HepG2 (cell line): Measurements from ENCODE around the gene CYP4F2. TPM values are rescaled to one million over a fixed set of nuclear protein-coding genes. Genes with fewer than 3 reads are reported as not detected.

Source experiments
- ATAC-seq: fragments of 200-7000 bp; cut with Tn5 transposase; 3 replicates; pipeline ENCODE4 v1.9.1; 2020; ENCODE audit warnings: mild to moderate bottlenecking, moderate library complexity
- BruUV-seq: library from RNA; stranded (reverse); fragments of 400-500 nt; replicated peaks from 2 replicates; lab custom pipeline; 2021; lab: Mats Ljungman, UMichigan
- CTCF ChIA-PET: fragments of 300-600 bp; formaldehyde crosslinking; extraction: SDS; loops from one replicate; lab custom pipeline; 2021; ENCODE audit warnings: low total read pairs, inconsistent platforms, low intra/inter-chr PET ratio; lab: Yijun Ruan, JAX
- POLR2A ChIA-PET: fragments of 350-600 bp; sonication (Branson Sonifier 250); formaldehyde crosslinking; loops from one replicate; lab custom pipeline; 2020; ENCODE audit warnings: antibody characterized with exemption, inconsistent platforms; lab: Yijun Ruan, JAX
- DNase-seq: peaks from one replicate; pipeline ENCODE4 v3.0.0-alpha.2; 2015; ENCODE audit warnings: low spot score
- FAIRE-seq: peaks from 3 replicates; lab custom pipeline; 2011; peaks lifted over from hg19 to GRCh38; lab: Jason Lieb, UNC
- H2AFZ ChIP-seq: one replicate; pipeline ENCODE4 v1.6.1; 2011; ENCODE audit warnings: low read length, inconsistent platforms
- H3K27ac ChIP-seq: fragments of 300-600 bp; 3 replicates; pipeline ENCODE4 v1.8.0; 2011; ENCODE audit warnings: mixed run types, mild to moderate bottlenecking, mixed read lengths, low read length, inconsistent platforms; ENCODE audit not compliant: insufficient read depth; ENCODE audit errors: extremely low read length
- H3K27me3 ChIP-seq, 2 experiments: fragments of 200-600 bp in 1 of 2; 2 replicates in 1 of 2; 3 replicates in 1 of 2; pipeline versions ENCODE4 v1.6.0 to v1.8.0; 2011; ENCODE audit warnings: low read length in 2 of 2, mild to moderate bottlenecking in 2 of 2, moderate library complexity in 2 of 2, inconsistent platforms in 1 of 2; ENCODE audit not compliant: insufficient read depth in 2 of 2, control insufficient read depth in 1 of 2
- H3K36me3 ChIP-seq, 2 experiments: fragments of 200-600 bp in 1 of 2; replicated peaks in 1 of 2; 2 replicates in 1 of 2; 3 replicates in 1 of 2; pipeline versions ENCODE4 v1.5.1 to v1.8.0; 2011; ENCODE audit warnings: low read length in 2 of 2, inconsistent platforms in 1 of 2; ENCODE audit not compliant: insufficient read depth in 2 of 2, control insufficient read depth in 1 of 2
- H3K4me1 ChIP-seq: 2 replicates; pipeline ENCODE4 v1.5.1; 2012; ENCODE audit warnings: low read length, inconsistent platforms; ENCODE audit not compliant: insufficient read depth
- H3K4me2 ChIP-seq: 2 replicates; pipeline ENCODE4 v1.6.0; 2011; ENCODE audit warnings: low read depth, low read length, inconsistent platforms
- H3K4me3 ChIP-seq, 3 experiments: fragments of 200-600 bp in 1 of 3; sonication (generic), shearing (Covaris generic) in 1 of 3; replicated peaks in 1 of 3; 2 replicates each; pipeline ENCODE4 v1.5.1; 2011 to 2016; ENCODE audit warnings: low read length in 3 of 3, inconsistent platforms in 2 of 3, low read depth in 2 of 3, mild to moderate bottlenecking in 2 of 3, control low read depth in 1 of 3, mixed read lengths in 1 of 3; ENCODE audit not compliant: insufficient read depth in 1 of 3
- H3K79me2 ChIP-seq: one replicate; pipeline ENCODE4 v1.6.1; 2011; ENCODE audit warnings: low read length, inconsistent platforms; ENCODE audit not compliant: insufficient read depth
- H3K9ac ChIP-seq: 2 replicates; pipeline ENCODE4 v1.6.0; 2011; ENCODE audit warnings: mild to moderate bottlenecking, low read depth, low read length, inconsistent platforms; ENCODE audit not compliant: insufficient read depth
- H3K9me3 ChIP-seq: 2 replicates; pipeline ENCODE4 v1.5.1; 2012; ENCODE audit warnings: mild to moderate bottlenecking, low read length
- H4K20me1 ChIP-seq: 2 replicates; pipeline ENCODE4 v1.6.0; 2011; ENCODE audit warnings: inconsistent platforms, mild to moderate bottlenecking, low read length, moderate library complexity; ENCODE audit not compliant: insufficient read depth
- ATAD3A ChIP-seq: sonication (generic); formaldehyde crosslinking; IDR thresholded peaks from 2 replicates; pipeline ENCODE4 v1.4.0; 2020; ENCODE audit warnings: missing genetic modification reagents
- ATF7-NPFF ChIP-seq: sonication (generic); formaldehyde crosslinking; IDR thresholded peaks from 2 replicates; pipeline ENCODE4 v1.8.1; 2023; ENCODE audit warnings: mild to moderate bottlenecking, low read depth, missing genetic modification reagents, moderate library complexity
- EP300 ChIP-seq, 3 experiments: sonication (generic) in 1 of 3; formaldehyde crosslinking in 1 of 3; IDR thresholded peaks; 2 replicates each; pipeline versions ENCODE4 v1.5.1 to v1.6.1; 2011 to 2020; ENCODE audit warnings: low read depth in 2 of 3, low read length in 2 of 3, borderline replicate concordance in 1 of 3, improper control_type of control experiment in 1 of 3, mild to moderate bottlenecking in 1 of 3, missing genetic modification reagents in 1 of 3, moderate library complexity in 1 of 3
- ZNF17 ChIP-seq: sonication (generic); formaldehyde crosslinking; IDR thresholded peaks from 2 replicates; pipeline ENCODE4 v1.5.0; 2020; ENCODE audit warnings: mild to moderate bottlenecking, missing genetic modification reagents
- ZNF230 ChIP-seq: sonication (generic); formaldehyde crosslinking; IDR thresholded peaks from 2 replicates; pipeline ENCODE4 v1.4.0; 2020; ENCODE audit warnings: mild to moderate bottlenecking, missing genetic modification reagents
- ZNF263 ChIP-seq: sonication (generic); formaldehyde crosslinking; IDR thresholded peaks from 2 replicates; pipeline ENCODE4 v1.4.0; 2020; ENCODE audit warnings: missing genetic modification reagents
- WGBS: methylation state at CpG from one replicate; pipeline ENCODE4 v1.1.6; 2017; ENCODE audit warnings: low lambda C conversion rate; 5-methylcytosine and 5-hydroxymethylcytosine counted together
- in situ Hi-C: cut with HindIII; loops from 2 replicates; pipeline ENCODE4 v1.10.0; 2017; ENCODE audit warnings: low pct_unique_long_range_greater_than_20kb; ENCODE audit not compliant: extremely low pct_ligation_motif_present
- intact Hi-C: fragments of 100-400 bp; cut with micrococcal nuclease; formaldehyde crosslinking; loops from one replicate; pipeline ENCODE4 v1.10.0; 2022; ENCODE audit not compliant: unreplicated experiment
- polyA plus RNA-seq, 8 experiments: library from polyadenylated mRNA; depleted of rRNA in 3 of 8; stranded (reverse) in 7 of 8; unstranded in 1 of 8; fragments of >200 nt; fragmentation: Illumina TruSeq in 4 of 8; extraction: Trizol in 4 of 8; gene quantifications; 2 replicates each; pipeline versions ENCODE4 v1.2.1 to v1.2.3, GENCODE V29; 2011 to 2016; ENCODE audit warnings: low read depth in 4 of 8, missing spikeins in 1 of 8, mixed read lengths in 1 of 8; ENCODE audit not compliant: insufficient read depth in 1 of 8
- total RNA-seq, 5 experiments: library from RNA; depleted of rRNA; stranded (reverse); fragments of >200 nt; fragmentation: Illumina TruSeq; extraction: Trizol; gene quantifications; 2 replicates each; pipeline ENCODE4 v1.2.3, GENCODE V29; 2016; ENCODE audit warnings: low read depth in 1 of 5
- TF ChIP-seq, protein P1 (sequence below): sonication (generic); formaldehyde crosslinking; IDR thresholded peaks from 2 replicates; pipeline ENCODE4; 2020; ENCODE audit warnings: missing genetic modification reagents, mild to moderate bottlenecking, borderline replicate concordance
- TF ChIP-seq, protein P2 (sequence below): sonication (generic); formaldehyde crosslinking; IDR thresholded peaks from 2 replicates; pipeline ENCODE4 v1.4.0; 2020; ENCODE audit warnings: low read depth, missing genetic modification reagents
- TF ChIP-seq, protein P3 (sequence below): sonication (generic); formaldehyde crosslinking; IDR thresholded peaks from 2 replicates; pipeline ENCODE4 v1.4.0; 2020; ENCODE audit warnings: mild to moderate bottlenecking, missing genetic modification reagents
- TF ChIP-seq, protein P4 (sequence below): sonication (generic); formaldehyde crosslinking; IDR thresholded peaks from 2 replicates; pipeline ENCODE4 v1.4.0; 2020; ENCODE audit warnings: missing genetic modification reagents
- TF ChIP-seq, protein P5 (sequence below): sonication (generic); formaldehyde crosslinking; IDR thresholded peaks from 2 replicates; pipeline ENCODE4 v1.5.0; 2020; ENCODE audit warnings: mild to moderate bottlenecking, missing genetic modification reagents
- TF ChIP-seq, protein P6 (sequence below): sonication (generic); formaldehyde crosslinking; conservative IDR thresholded peaks from 2 replicates; pipeline ENCODE4 v1.8.0; 2022; ENCODE audit warnings: missing genetic modification reagents

CYP4F2 gene
- total and polyA plus RNA-seq, 2 of the 13 experiments (the other 11 are each of a cell fraction or from before 2014, with no cell fraction given) = 3.7 to 3.9 TPM

DNA sequence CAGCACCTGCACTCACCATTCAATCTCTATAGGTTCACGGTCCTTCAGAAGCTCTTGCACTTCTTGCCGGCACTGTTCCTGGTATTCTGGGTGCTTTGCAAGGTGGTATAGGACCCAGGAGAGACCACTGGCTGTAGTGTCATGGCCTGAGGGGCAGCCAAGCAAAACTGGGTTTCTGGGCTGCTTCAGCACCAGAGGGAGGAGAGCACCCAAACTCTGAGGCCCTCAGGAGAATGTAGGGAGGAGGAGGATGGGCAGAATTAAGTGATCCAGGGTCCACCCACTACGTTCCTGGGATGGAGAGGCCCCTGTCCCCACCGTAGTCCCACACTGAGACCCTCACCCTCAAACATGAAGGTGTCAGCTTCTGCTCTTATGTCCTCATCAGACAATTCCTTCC, 24.1 kb upstream of the CYP4F2 start:
- Histone ChIP-seq H3K27ac (no peak overlapping the region), H3K9ac (no peak overlapping the region), H3K4me1 (peaks cover 12% of the 10 kb centered on the region), H3K79me2 (no peaks in the 10 kb centered on the region), H3K4me3 (no peak overlapping the region), H3K36me3 (peaks cover 7 to 38% of the 10 kb centered on the region in 2 experiments), H2AFZ (no peak overlapping the region), H4K20me1 (no peaks in the 10 kb centered on the region)
- no peak for FAIRE-seq
- in situ Hi-C loops (no loop called here), intact Hi-C loops (no loop called here)
- DNase-seq = no peak
- ATAC-seq = no peak
- CTCF ChIA-PET = no interaction called here
- no TSS peak for BruUV-seq
- TF ChIP-seq EP300 (IDR thresholded peaks at IDR 0.05; ENCODE audit: low read depth in 2 of 2, low read length in 2 of 2) (no peak), EP300 (CRISPR knock-in tag; IDR thresholded peaks at IDR 0.05; ENCODE audit: borderline replicate concordance) (no peak), ZNF17 (CRISPR knock-in tag) (no peak), ATAD3A (no peak), ZNF230 (CRISPR knock-in tag) (no peak), ATF7-NPFF (CRISPR knock-in tag) (no peak), ZNF263 (CRISPR knock-in tag) (no peak)
- TF ChIP-seq, protein P1, sequence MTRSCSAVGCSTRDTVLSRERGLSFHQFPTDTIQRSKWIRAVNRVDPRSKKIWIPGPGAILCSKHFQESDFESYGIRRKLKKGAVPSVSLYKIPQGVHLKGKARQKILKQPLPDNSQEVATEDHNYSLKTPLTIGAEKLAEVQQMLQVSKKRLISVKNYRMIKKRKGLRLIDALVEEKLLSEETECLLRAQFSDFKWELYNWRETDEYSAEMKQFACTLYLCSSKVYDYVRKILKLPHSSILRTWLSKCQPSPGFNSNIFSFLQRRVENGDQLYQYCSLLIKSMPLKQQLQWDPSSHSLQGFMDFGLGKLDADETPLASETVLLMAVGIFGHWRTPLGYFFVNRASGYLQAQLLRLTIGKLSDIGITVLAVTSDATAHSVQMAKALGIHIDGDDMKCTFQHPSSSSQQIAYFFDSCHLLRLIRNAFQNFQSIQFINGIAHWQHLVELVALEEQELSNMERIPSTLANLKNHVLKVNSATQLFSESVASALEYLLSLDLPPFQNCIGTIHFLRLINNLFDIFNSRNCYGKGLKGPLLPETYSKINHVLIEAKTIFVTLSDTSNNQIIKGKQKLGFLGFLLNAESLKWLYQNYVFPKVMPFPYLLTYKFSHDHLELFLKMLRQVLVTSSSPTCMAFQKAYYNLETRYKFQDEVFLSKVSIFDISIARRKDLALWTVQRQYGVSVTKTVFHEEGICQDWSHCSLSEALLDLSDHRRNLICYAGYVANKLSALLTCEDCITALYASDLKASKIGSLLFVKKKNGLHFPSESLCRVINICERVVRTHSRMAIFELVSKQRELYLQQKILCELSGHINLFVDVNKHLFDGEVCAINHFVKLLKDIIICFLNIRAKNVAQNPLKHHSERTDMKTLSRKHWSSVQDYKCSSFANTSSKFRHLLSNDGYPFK (CRISPR knock-in tag) = no peak
- TF ChIP-seq, protein P2, sequence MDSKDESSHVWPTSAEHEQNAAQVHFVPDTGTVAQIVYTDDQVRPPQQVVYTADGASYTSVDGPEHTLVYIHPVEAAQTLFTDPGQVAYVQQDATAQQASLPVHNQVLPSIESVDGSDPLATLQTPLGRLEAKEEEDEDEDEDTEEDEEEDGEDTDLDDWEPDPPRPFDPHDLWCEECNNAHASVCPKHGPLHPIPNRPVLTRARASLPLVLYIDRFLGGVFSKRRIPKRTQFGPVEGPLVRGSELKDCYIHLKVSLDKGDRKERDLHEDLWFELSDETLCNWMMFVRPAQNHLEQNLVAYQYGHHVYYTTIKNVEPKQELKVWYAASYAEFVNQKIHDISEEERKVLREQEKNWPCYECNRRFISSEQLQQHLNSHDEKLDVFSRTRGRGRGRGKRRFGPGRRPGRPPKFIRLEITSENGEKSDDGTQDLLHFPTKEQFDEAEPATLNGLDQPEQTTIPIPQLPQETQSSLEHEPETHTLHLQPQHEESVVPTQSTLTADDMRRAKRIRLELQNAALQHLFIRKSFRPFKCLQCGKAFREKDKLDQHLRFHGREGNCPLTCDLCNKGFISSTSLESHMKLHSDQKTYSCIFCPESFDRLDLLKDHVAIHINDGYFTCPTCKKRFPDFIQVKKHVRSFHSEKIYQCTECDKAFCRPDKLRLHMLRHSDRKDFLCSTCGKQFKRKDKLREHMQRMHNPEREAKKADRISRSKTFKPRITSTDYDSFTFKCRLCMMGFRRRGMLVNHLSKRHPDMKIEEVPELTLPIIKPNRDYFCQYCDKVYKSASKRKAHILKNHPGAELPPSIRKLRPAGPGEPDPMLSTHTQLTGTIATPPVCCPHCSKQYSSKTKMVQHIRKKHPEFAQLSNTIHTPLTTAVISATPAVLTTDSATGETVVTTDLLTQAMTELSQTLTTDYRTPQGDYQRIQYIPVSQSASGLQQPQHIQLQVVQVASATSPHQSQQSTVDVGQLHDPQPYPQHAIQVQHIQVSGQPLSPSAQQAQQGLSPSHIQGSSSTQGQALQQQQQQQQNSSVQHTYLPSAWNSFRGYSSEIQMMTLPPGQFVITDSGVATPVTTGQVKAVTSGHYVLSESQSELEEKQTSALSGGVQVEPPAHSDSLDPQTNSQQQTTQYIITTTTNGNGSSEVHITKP (CRISPR knock-in tag) = no peak
- TF ChIP-seq, protein P3, sequence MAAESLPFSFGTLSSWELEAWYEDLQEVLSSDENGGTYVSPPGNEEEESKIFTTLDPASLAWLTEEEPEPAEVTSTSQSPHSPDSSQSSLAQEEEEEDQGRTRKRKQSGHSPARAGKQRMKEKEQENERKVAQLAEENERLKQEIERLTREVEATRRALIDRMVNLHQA (CRISPR knock-in tag) = no peak
- TF ChIP-seq, protein P4, sequence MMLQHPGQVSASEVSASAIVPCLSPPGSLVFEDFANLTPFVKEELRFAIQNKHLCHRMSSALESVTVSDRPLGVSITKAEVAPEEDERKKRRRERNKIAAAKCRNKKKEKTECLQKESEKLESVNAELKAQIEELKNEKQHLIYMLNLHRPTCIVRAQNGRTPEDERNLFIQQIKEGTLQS (CRISPR knock-in tag) = no peak
- TF ChIP-seq, protein P5, sequence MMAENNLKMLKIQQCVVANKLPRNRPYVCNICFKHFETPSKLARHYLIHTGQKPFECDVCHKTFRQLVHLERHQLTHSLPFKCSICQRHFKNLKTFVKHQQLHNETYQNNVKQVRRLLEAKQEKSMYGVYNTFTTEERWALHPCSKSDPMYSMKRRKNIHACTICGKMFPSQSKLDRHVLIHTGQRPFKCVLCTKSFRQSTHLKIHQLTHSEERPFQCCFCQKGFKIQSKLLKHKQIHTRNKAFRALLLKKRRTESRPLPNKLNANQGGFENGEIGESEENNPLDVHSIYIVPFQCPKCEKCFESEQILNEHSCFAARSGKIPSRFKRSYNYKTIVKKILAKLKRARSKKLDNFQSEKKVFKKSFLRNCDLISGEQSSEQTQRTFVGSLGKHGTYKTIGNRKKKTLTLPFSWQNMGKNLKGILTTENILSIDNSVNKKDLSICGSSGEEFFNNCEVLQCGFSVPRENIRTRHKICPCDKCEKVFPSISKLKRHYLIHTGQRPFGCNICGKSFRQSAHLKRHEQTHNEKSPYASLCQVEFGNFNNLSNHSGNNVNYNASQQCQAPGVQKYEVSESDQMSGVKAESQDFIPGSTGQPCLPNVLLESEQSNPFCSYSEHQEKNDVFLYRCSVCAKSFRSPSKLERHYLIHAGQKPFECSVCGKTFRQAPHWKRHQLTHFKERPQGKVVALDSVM (CRISPR knock-in tag) = no peak
- TF ChIP-seq, protein P6, sequence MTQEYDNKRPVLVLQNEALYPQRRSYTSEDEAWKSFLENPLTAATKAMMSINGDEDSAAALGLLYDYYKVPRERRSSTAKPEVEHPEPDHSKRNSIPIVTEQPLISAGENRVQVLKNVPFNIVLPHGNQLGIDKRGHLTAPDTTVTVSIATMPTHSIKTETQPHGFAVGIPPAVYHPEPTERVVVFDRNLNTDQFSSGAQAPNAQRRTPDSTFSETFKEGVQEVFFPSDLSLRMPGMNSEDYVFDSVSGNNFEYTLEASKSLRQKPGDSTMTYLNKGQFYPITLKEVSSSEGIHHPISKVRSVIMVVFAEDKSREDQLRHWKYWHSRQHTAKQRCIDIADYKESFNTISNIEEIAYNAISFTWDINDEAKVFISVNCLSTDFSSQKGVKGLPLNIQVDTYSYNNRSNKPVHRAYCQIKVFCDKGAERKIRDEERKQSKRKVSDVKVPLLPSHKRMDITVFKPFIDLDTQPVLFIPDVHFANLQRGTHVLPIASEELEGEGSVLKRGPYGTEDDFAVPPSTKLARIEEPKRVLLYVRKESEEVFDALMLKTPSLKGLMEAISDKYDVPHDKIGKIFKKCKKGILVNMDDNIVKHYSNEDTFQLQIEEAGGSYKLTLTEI (CRISPR knock-in tag) = no peak
- TF ChIP-seq, all 625 proteins: peak for 0
- WGBS = 100% methylated on average over 4 of the region's 4 CpGs
- no peak overlapping the region for H3K4me2 ChIP-seq
- POLR2A ChIA-PET = no interaction called here
- H3K27me3 ChIP-seq = no peaks in the 10 kb centered on the region
- H3K9me3 ChIP-seq = no peaks in the 10 kb centered on the region
